HepG2 (cell line): ENCODE data around the gene GADD45G. TPM values are rescaled to one million over a fixed set of nuclear protein-coding genes. Genes with fewer than 3 reads are reported as not detected.

Source experiments
- ATAC-seq: fragments of 200-7000 bp; cut with Tn5 transposase; 3 replicates; pipeline ENCODE4 v1.9.1; 2020; ENCODE audit warnings: mild to moderate bottlenecking, moderate library complexity
- BruUV-seq: library from RNA; stranded (reverse); fragments of 400-500 nt; replicated peaks from 2 replicates; lab custom pipeline; 2021; lab: Mats Ljungman, UMichigan
- CTCF ChIA-PET: fragments of 300-600 bp; formaldehyde crosslinking; extraction: SDS; loops from one replicate; lab custom pipeline; 2021; ENCODE audit warnings: low total read pairs, inconsistent platforms, low intra/inter-chr PET ratio; lab: Yijun Ruan, JAX
- POLR2A ChIA-PET: fragments of 350-600 bp; sonication (Branson Sonifier 250); formaldehyde crosslinking; loops from one replicate; lab custom pipeline; 2020; ENCODE audit warnings: antibody characterized with exemption, inconsistent platforms; lab: Yijun Ruan, JAX
- DNase-seq: peaks from one replicate; pipeline ENCODE4 v3.0.0-alpha.2; 2015; ENCODE audit warnings: low spot score
- FAIRE-seq: peaks from 3 replicates; lab custom pipeline; 2011; peaks lifted over from hg19 to GRCh38; lab: Jason Lieb, UNC
- H2AFZ ChIP-seq: one replicate; pipeline ENCODE4 v1.6.1; 2011; ENCODE audit warnings: low read length, inconsistent platforms
- H3K27ac ChIP-seq: fragments of 300-600 bp; 3 replicates; pipeline ENCODE4 v1.8.0; 2011; ENCODE audit warnings: mixed run types, mild to moderate bottlenecking, mixed read lengths, low read length, inconsistent platforms; ENCODE audit not compliant: insufficient read depth; ENCODE audit errors: extremely low read length
- H3K27me3 ChIP-seq, 2 experiments: fragments of 200-600 bp in 1 of 2; 2 replicates in 1 of 2; 3 replicates in 1 of 2; pipeline versions ENCODE4 v1.6.0 to v1.8.0; 2011; ENCODE audit warnings: low read length in 2 of 2, mild to moderate bottlenecking in 2 of 2, moderate library complexity in 2 of 2, inconsistent platforms in 1 of 2; ENCODE audit not compliant: insufficient read depth in 2 of 2, control insufficient read depth in 1 of 2
- H3K36me3 ChIP-seq, 2 experiments: fragments of 200-600 bp in 1 of 2; replicated peaks in 1 of 2; 2 replicates in 1 of 2; 3 replicates in 1 of 2; pipeline versions ENCODE4 v1.5.1 to v1.8.0; 2011; ENCODE audit warnings: low read length in 2 of 2, inconsistent platforms in 1 of 2; ENCODE audit not compliant: insufficient read depth in 2 of 2, control insufficient read depth in 1 of 2
- H3K4me1 ChIP-seq: 2 replicates; pipeline ENCODE4 v1.5.1; 2012; ENCODE audit warnings: low read length, inconsistent platforms; ENCODE audit not compliant: insufficient read depth
- H3K4me2 ChIP-seq: 2 replicates; pipeline ENCODE4 v1.6.0; 2011; ENCODE audit warnings: low read depth, low read length, inconsistent platforms
- H3K4me3 ChIP-seq, 3 experiments: fragments of 200-600 bp in 1 of 3; sonication (generic), shearing (Covaris generic) in 1 of 3; replicated peaks in 1 of 3; 2 replicates each; pipeline ENCODE4 v1.5.1; 2011 to 2016; ENCODE audit warnings: low read length in 3 of 3, inconsistent platforms in 2 of 3, low read depth in 2 of 3, mild to moderate bottlenecking in 2 of 3, control low read depth in 1 of 3, mixed read lengths in 1 of 3; ENCODE audit not compliant: insufficient read depth in 1 of 3
- H3K79me2 ChIP-seq: one replicate; pipeline ENCODE4 v1.6.1; 2011; ENCODE audit warnings: low read length, inconsistent platforms; ENCODE audit not compliant: insufficient read depth
- H3K9ac ChIP-seq: 2 replicates; pipeline ENCODE4 v1.6.0; 2011; ENCODE audit warnings: mild to moderate bottlenecking, low read depth, low read length, inconsistent platforms; ENCODE audit not compliant: insufficient read depth
- H3K9me3 ChIP-seq: 2 replicates; pipeline ENCODE4 v1.5.1; 2012; ENCODE audit warnings: mild to moderate bottlenecking, low read length
- H4K20me1 ChIP-seq: 2 replicates; pipeline ENCODE4 v1.6.0; 2011; ENCODE audit warnings: inconsistent platforms, mild to moderate bottlenecking, low read length, moderate library complexity; ENCODE audit not compliant: insufficient read depth
- FOXC1 ChIP-seq: sonication (generic); formaldehyde crosslinking; IDR thresholded peaks from 2 replicates; pipeline ENCODE4 v1.8.0; 2022; ENCODE audit warnings: mild to moderate bottlenecking, missing genetic modification reagents, borderline replicate concordance
- GTF2F1 ChIP-seq: fragments of 150-350 bp; IDR thresholded peaks from 2 replicates; pipeline ENCODE4 v1.6.1; 2014; ENCODE audit warnings: low read length
- HDAC2 ChIP-seq: sonication (generic); formaldehyde crosslinking; IDR thresholded peaks from 2 replicates; pipeline ENCODE4 v1.4.0; 2020; ENCODE audit warnings: missing genetic modification reagents
- KLF11 ChIP-seq: IDR thresholded peaks from 2 replicates; pipeline ENCODE4 v1.6.1; 2016; ENCODE audit warnings: missing compliant biosample characterization
- PRDM10 ChIP-seq: sonication (generic); formaldehyde crosslinking; IDR thresholded peaks from 2 replicates; pipeline ENCODE4 v1.4.0; 2020; ENCODE audit warnings: low read depth, missing genetic modification reagents
- RELA ChIP-seq: sonication (generic); formaldehyde crosslinking; IDR thresholded peaks from 2 replicates; pipeline ENCODE4 v1.4.0; 2020; ENCODE audit warnings: missing genetic modification reagents
- SIX1 ChIP-seq: sonication (generic); formaldehyde crosslinking; IDR thresholded peaks from 2 replicates; pipeline ENCODE4 v1.4.0; 2020; ENCODE audit warnings: missing genetic modification reagents, borderline replicate concordance
- ZBTB46 ChIP-seq: sonication (generic); formaldehyde crosslinking; IDR thresholded peaks from 2 replicates; pipeline ENCODE4 v1.4.0; 2020; ENCODE audit warnings: mild to moderate bottlenecking, missing genetic modification reagents, borderline replicate concordance
- ZNF12 ChIP-seq: sonication (generic); formaldehyde crosslinking; IDR thresholded peaks from 2 replicates; pipeline ENCODE4 v1.5.0; 2020; ENCODE audit warnings: missing genetic modification reagents
- ZNF138 ChIP-seq: sonication (generic); formaldehyde crosslinking; IDR thresholded peaks from 2 replicates; pipeline ENCODE4 v1.5.0; 2020; ENCODE audit warnings: mild to moderate bottlenecking, low read depth, missing genetic modification reagents
- ZNF160 ChIP-seq: sonication (generic); formaldehyde crosslinking; IDR thresholded peaks from 2 replicates; pipeline ENCODE4 v1.8.0; 2022; ENCODE audit warnings: mild to moderate bottlenecking, inconsistent platforms, missing genetic modification reagents
- ZNF232 ChIP-seq: sonication (generic); formaldehyde crosslinking; IDR thresholded peaks from 2 replicates; pipeline ENCODE4 v1.4.0; 2020; ENCODE audit warnings: missing genetic modification reagents, borderline replicate concordance
- ZNF282 ChIP-seq: fragments of 450-650 bp; IDR thresholded peaks from 2 replicates; pipeline ENCODE4 v1.6.1; 2018; ENCODE audit not compliant: partially characterized antibody
- ZNF441 ChIP-seq: sonication (generic); formaldehyde crosslinking; IDR thresholded peaks from 2 replicates; pipeline ENCODE4 v1.7.0; 2021; ENCODE audit warnings: missing genetic modification reagents, borderline replicate concordance
- ZSCAN29 ChIP-seq: sonication (generic); formaldehyde crosslinking; conservative IDR thresholded peaks from 2 replicates; pipeline ENCODE4 v1.4.0; 2020; ENCODE audit warnings: mild to moderate bottlenecking, missing genetic modification reagents
- ZSCAN5A ChIP-seq: sonication (generic); formaldehyde crosslinking; IDR thresholded peaks from 2 replicates; pipeline ENCODE4 v1.8.0; 2022; ENCODE audit warnings: mild to moderate bottlenecking, missing genetic modification reagents, borderline replicate concordance
- WGBS: methylation state at CpG from one replicate; pipeline ENCODE4 v1.1.6; 2017; ENCODE audit warnings: low lambda C conversion rate; 5-methylcytosine and 5-hydroxymethylcytosine counted together
- in situ Hi-C: cut with HindIII; loops from 2 replicates; pipeline ENCODE4 v1.10.0; 2017; ENCODE audit warnings: low pct_unique_long_range_greater_than_20kb; ENCODE audit not compliant: extremely low pct_ligation_motif_present
- intact Hi-C: fragments of 100-400 bp; cut with micrococcal nuclease; formaldehyde crosslinking; loops from one replicate; pipeline ENCODE4 v1.10.0; 2022; ENCODE audit not compliant: unreplicated experiment
- polyA plus RNA-seq, 8 experiments: library from polyadenylated mRNA; depleted of rRNA in 3 of 8; stranded (reverse) in 7 of 8; unstranded in 1 of 8; fragments of >200 nt; fragmentation: Illumina TruSeq in 4 of 8; extraction: Trizol in 4 of 8; gene quantifications; 2 replicates each; pipeline versions ENCODE4 v1.2.1 to v1.2.3, GENCODE V29; 2011 to 2016; ENCODE audit warnings: low read depth in 4 of 8, missing spikeins in 1 of 8, mixed read lengths in 1 of 8; ENCODE audit not compliant: insufficient read depth in 1 of 8
- total RNA-seq, 5 experiments: library from RNA; depleted of rRNA; stranded (reverse); fragments of >200 nt; fragmentation: Illumina TruSeq; extraction: Trizol; gene quantifications; 2 replicates each; pipeline ENCODE4 v1.2.3, GENCODE V29; 2016; ENCODE audit warnings: low read depth in 1 of 5

Gene GADD45G
- total and polyA plus RNA-seq, 2 of the 13 experiments (the other 11 are each of a cell fraction or from before 2014, with no cell fraction given) = not detected

- TF ChIP-seq ZNF441 (CRISPR knock-in tag) (no peak), ZSCAN5A (no peak), ZNF232 (CRISPR knock-in tag) (no peak), FOXC1 (CRISPR knock-in tag) (no peak), SIX1 (CRISPR knock-in tag) (no peak), GTF2F1 (no peak), ZSCAN29 (CRISPR knock-in tag) (no peak), ZNF12 (CRISPR knock-in tag) (no peak), PRDM10 (no peak), ZBTB46 (no peak), KLF11 (CRISPR knock-in tag) (no peak), RELA (CRISPR knock-in tag) (no peak), HDAC2 (CRISPR knock-in tag) (no peak), ZNF138 (CRISPR knock-in tag) (no peak), ZNF282 (no peak), ZNF160 (CRISPR knock-in tag) (no peak)
- FAIRE-seq (no peak), ATAC-seq (no peak), DNase-seq (no peak)
- no peaks in the 10 kb centered on the region for H3K9me3 ChIP-seq
- no peaks in the 10 kb centered on the region for H3K79me2 ChIP-seq
- H3K4me1 ChIP-seq = peaks cover 28% of the 10 kb centered on the region
- H3K4me3 ChIP-seq = no peak overlapping the region
- no peak overlapping the region for H3K27ac ChIP-seq
- WGBS = 66% methylated on average over 7 of the region's 12 CpGs
- no peaks in the 10 kb centered on the region for H3K36me3 ChIP-seq
- peaks cover 0 to 3% of the 10 kb centered on the region in 2 experiments; a peak in 2 of 5 replicates for H3K27me3 ChIP-seq
- H3K4me2 ChIP-seq = no peak overlapping the region
- CTCF ChIA-PET = interaction anchor here (2.8 kb wide), 1 partner anchor 16 kb away, joined by 18 read pairs; no protein-coding TSS in a partner anchor
- no peak overlapping the region for H2AFZ ChIP-seq
- intact Hi-C loops = no loop called here
- H3K9ac ChIP-seq = no peak overlapping the region
- BruUV-seq = no TSS peak
- in situ Hi-C loops = loop anchor here (10.0 kb wide), 1 partner anchor 1282 kb away; no protein-coding TSS in a partner anchor
- POLR2A ChIA-PET = no interaction called here
- H4K20me1 ChIP-seq = no peaks in the 10 kb centered on the region
These were observed 12.5 kb upstream of the GADD45G start for GRCh38 chr9:89592213-89592815.
